Measurements from ENCODE around the gene PROC.

DNA sequence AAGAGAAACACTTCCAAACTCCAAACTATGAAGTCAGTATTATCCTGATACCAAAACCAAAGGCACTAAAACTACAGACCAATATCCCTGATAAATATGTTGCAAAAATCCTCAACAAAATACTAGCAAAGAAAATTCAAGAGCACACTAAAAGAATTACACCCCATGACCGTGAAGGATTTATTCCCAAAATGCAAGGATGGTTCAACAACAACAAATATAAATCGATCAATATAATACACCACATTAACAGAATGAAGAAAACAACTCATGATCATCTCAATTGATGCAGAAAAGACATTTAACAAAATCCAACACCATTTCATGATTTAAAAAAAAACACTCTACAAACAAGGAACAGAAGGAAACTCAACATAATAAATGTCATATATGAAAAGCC is 57.6 kb downstream of the PROC start:
- TF ChIP-seq, protein P1, sequence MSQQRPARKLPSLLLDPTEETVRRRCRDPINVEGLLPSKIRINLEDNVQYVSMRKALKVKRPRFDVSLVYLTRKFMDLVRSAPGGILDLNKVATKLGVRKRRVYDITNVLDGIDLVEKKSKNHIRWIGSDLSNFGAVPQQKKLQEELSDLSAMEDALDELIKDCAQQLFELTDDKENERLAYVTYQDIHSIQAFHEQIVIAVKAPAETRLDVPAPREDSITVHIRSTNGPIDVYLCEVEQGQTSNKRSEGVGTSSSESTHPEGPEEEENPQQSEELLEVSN (IDR thresholded peaks at IDR 0.05) = no peak
- no peak for TF ChIP-seq BACH1 (IDR thresholded peaks at IDR 0.05; ENCODE audit: low read length)
- TF ChIP-seq, protein P2, sequence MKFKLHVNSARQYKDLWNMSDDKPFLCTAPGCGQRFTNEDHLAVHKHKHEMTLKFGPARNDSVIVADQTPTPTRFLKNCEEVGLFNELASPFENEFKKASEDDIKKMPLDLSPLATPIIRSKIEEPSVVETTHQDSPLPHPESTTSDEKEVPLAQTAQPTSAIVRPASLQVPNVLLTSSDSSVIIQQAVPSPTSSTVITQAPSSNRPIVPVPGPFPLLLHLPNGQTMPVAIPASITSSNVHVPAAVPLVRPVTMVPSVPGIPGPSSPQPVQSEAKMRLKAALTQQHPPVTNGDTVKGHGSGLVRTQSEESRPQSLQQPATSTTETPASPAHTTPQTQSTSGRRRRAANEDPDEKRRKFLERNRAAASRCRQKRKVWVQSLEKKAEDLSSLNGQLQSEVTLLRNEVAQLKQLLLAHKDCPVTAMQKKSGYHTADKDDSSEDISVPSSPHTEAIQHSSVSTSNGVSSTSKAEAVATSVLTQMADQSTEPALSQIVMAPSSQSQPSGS (IDR thresholded peaks at IDR 0.05; ENCODE audit: low read length) = no peak
- TF ChIP-seq GABPA (IDR thresholded peaks at IDR 0.05; ENCODE audit: borderline replicate concordance, insufficient read depth, low read length) = no peak
- TF ChIP-seq SIN3A (conservative IDR thresholded peaks at IDR 0.05 in 1 of 2, IDR thresholded peaks at IDR 0.05 in 1 of 2; ENCODE audit: low read depth in 1 of 2, low read length in 2 of 2) = no peak
- TF ChIP-seq, protein P3, sequence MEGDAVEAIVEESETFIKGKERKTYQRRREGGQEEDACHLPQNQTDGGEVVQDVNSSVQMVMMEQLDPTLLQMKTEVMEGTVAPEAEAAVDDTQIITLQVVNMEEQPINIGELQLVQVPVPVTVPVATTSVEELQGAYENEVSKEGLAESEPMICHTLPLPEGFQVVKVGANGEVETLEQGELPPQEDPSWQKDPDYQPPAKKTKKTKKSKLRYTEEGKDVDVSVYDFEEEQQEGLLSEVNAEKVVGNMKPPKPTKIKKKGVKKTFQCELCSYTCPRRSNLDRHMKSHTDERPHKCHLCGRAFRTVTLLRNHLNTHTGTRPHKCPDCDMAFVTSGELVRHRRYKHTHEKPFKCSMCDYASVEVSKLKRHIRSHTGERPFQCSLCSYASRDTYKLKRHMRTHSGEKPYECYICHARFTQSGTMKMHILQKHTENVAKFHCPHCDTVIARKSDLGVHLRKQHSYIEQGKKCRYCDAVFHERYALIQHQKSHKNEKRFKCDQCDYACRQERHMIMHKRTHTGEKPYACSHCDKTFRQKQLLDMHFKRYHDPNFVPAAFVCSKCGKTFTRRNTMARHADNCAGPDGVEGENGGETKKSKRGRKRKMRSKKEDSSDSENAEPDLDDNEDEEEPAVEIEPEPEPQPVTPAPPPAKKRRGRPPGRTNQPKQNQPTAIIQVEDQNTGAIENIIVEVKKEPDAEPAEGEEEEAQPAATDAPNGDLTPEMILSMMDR (IDR thresholded peaks at IDR 0.05; ENCODE audit: control extremely low read depth in 1 of 3, insufficient read depth in 1 of 3, low read depth in 1 of 3, low read length in 3 of 3) = no peak
- no peak for TF ChIP-seq POLR2A (IDR thresholded peaks at IDR 0.05; ENCODE audit: control extremely low read depth in 1 of 2, low read depth in 2 of 2, low read length in 2 of 2)
